GM11168 (cell line): Measurements from ENCODE around the gene TENM4.

Experiments
- in situ Hi-C: fragments of 300-500 bp; cut with MboI; formaldehyde crosslinking; loops from one replicate; pipeline ENCODE4 v1.12.0; 2022; ENCODE audit warnings: low sequenced_read_pairs; ENCODE audit not compliant: unreplicated experiment

The TENM4 gene

GRCh38 chr11:79353706-79354105 lies 87.1 kb downstream of the TENM4 start:
- in situ Hi-C loops: no loop called here

GRCh38 chr11:79352349-79352703 lies 88.5 kb downstream of the TENM4 start:
- in situ Hi-C loops: no loop called here

GRCh38 chr11:79348976-79349682 lies 91.7 kb downstream of the TENM4 start:
- in situ Hi-C loops: no loop called here

GRCh38 chr11:79346021-79346420 lies 94.8 kb downstream of the TENM4 start:
- in situ Hi-C loops: no loop called here

- in situ Hi-C loops: no loop called here
These were observed 96.0 kb downstream of the TENM4 start for GRCh38 chr11:79344753-79345294.

GRCh38 chr11:79342686-79343085 lies 98.1 kb downstream of the TENM4 start:
- in situ Hi-C loops: no loop called here

- in situ Hi-C loops: no loop called here
These were observed 98.6 kb downstream of the TENM4 start for GRCh38 chr11:79342236-79342635.

GRCh38 chr11:79340535-79340934 lies 100.3 kb downstream of the TENM4 start:
- in situ Hi-C loops: no loop called here

- in situ Hi-C loops: no loop called here
These were observed 103.9 kb downstream of the TENM4 start for GRCh38 chr11:79336797-79337517.

GRCh38 chr11:79335681-79336080 lies 105.1 kb downstream of the TENM4 start:
- in situ Hi-C loops: no loop called here

- in situ Hi-C loops: no loop called here
These were observed 107.5 kb downstream of the TENM4 start for GRCh38 chr11:79333355-79333754.

GRCh38 chr11:79332017-79332416 lies 108.8 kb downstream of the TENM4 start:
- in situ Hi-C loops: no loop called here

- in situ Hi-C loops: no loop called here
These were observed 109.5 kb downstream of the TENM4 start for GRCh38 chr11:79331203-79331901.

- in situ Hi-C loops: no loop called here
These were observed 110.2 kb downstream of the TENM4 start for GRCh38 chr11:79330651-79331050.

GRCh38 chr11:79329561-79329960 lies 111.3 kb downstream of the TENM4 start:
- in situ Hi-C loops: no loop called here

- in situ Hi-C loops: no loop called here
These were observed 112.4 kb downstream of the TENM4 start for GRCh38 chr11:79328402-79328801.

- in situ Hi-C loops: no loop called here
These were observed 115.0 kb downstream of the TENM4 start for GRCh38 chr11:79325851-79326250.

- in situ Hi-C loops: no loop called here
These were observed 119.6 kb downstream of the TENM4 start for GRCh38 chr11:79321263-79321662.

GRCh38 chr11:79314906-79315689 lies 125.7 kb downstream of the TENM4 start:
- in situ Hi-C loops: no loop called here

- in situ Hi-C loops: no loop called here
These were observed 127.3 kb downstream of the TENM4 start for GRCh38 chr11:79313530-79313913.
